GM12878 (cell line): Measurements from ENCODE around the gene DLAT.

Source experiments
- ATF3 ChIP-seq: IDR thresholded peaks from 2 replicates; pipeline ENCODE4 v1.6.1; 2011; ENCODE audit warnings: low read depth, mild to moderate bottlenecking, low read length, moderate library complexity, borderline replicate concordance; ENCODE audit errors: extremely low read depth
- IKZF2 ChIP-seq, 2 experiments: fragments of 450-650 bp; IDR thresholded peaks; 2 replicates each; pipeline ENCODE4 v1.6.1; 2017; ENCODE audit warnings: mild to moderate bottlenecking in 2 of 2, moderate library complexity in 2 of 2
- POLR2AphosphoS5 ChIP-seq: IDR thresholded peaks from 2 replicates; pipeline ENCODE4 v1.6.1; 2011; ENCODE audit warnings: mild to moderate bottlenecking, low read length, inconsistent platforms
- TCF7 ChIP-seq: IDR thresholded peaks from 2 replicates; pipeline ENCODE4 v1.6.1; 2014; ENCODE audit warnings: antibody characterized with exemption, borderline replicate concordance
- ZNF274 ChIP-seq: IDR thresholded peaks from one replicate; pipeline ENCODE4 v1.8.0; 2011; ENCODE audit not compliant: insufficient read length, insufficient read depth
- TF ChIP-seq, protein P1 (sequence below), 3 experiments: IDR thresholded peaks in 2 of 3; conservative IDR thresholded peaks in 1 of 3; 2 replicates each; pipeline ENCODE4 v1.5.1; 2011; ENCODE audit warnings: low read depth in 3 of 3, low read length in 3 of 3, mild to moderate bottlenecking in 3 of 3, control low read depth in 2 of 3, moderate library complexity in 2 of 3, inconsistent platforms in 1 of 3, mixed read lengths in 1 of 3; ENCODE audit not compliant: control insufficient read depth in 2 of 3, insufficient read depth in 1 of 3; ENCODE audit errors: extremely low read depth in 1 of 3

GRCh38 chr11:112012874-112013273 lies 12.3 kb upstream of the DLAT start:
- no peak for TF ChIP-seq POLR2AphosphoS5
- TF ChIP-seq IKZF2 (IDR thresholded peaks at IDR 0.05) = no peak
- TF ChIP-seq ATF3 = no peak
- TF ChIP-seq ZNF274 = no peak
- TF ChIP-seq, protein P1, sequence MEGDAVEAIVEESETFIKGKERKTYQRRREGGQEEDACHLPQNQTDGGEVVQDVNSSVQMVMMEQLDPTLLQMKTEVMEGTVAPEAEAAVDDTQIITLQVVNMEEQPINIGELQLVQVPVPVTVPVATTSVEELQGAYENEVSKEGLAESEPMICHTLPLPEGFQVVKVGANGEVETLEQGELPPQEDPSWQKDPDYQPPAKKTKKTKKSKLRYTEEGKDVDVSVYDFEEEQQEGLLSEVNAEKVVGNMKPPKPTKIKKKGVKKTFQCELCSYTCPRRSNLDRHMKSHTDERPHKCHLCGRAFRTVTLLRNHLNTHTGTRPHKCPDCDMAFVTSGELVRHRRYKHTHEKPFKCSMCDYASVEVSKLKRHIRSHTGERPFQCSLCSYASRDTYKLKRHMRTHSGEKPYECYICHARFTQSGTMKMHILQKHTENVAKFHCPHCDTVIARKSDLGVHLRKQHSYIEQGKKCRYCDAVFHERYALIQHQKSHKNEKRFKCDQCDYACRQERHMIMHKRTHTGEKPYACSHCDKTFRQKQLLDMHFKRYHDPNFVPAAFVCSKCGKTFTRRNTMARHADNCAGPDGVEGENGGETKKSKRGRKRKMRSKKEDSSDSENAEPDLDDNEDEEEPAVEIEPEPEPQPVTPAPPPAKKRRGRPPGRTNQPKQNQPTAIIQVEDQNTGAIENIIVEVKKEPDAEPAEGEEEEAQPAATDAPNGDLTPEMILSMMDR (IDR thresholded peaks at IDR 0.05 in 2 of 3, conservative IDR thresholded peaks at IDR 0.05 in 1 of 3; ENCODE audit: control insufficient read depth in 2 of 3, extremely low read depth in 1 of 3, insufficient read depth in 1 of 3, low read depth in 3 of 3, low read length in 3 of 3) = no peak
- TF ChIP-seq TCF7 = no peak
